IPS-20b (cell line): ENCODE measurements around the gene CFAP69.

Source experiments
- H3K27ac ChIP-seq: one replicate; pipeline ENCODE4 v1.5.1; 2013; ENCODE audit warnings: low read length
- H3K27me3 ChIP-seq: 2 replicates; pipeline ENCODE4 v1.6.1; 2013; ENCODE audit warnings: mild to moderate bottlenecking, low read length, inconsistent platforms; ENCODE audit not compliant: insufficient read depth
- H3K36me3 ChIP-seq: 2 replicates; pipeline ENCODE4 v1.6.1; 2013; ENCODE audit warnings: low read depth, mild to moderate bottlenecking, inconsistent platforms, low read length, moderate library complexity; ENCODE audit not compliant: insufficient read depth
- H3K4me1 ChIP-seq: 2 replicates; pipeline ENCODE4 v1.6.1; 2013; ENCODE audit warnings: mild to moderate bottlenecking, control low read depth, inconsistent platforms, low read length, moderate library complexity; ENCODE audit not compliant: insufficient read depth
- H3K4me3 ChIP-seq: 2 replicates; pipeline ENCODE4 v1.5.1; 2013; ENCODE audit warnings: mild to moderate bottlenecking, low read length, inconsistent platforms
- H3K9ac ChIP-seq: 2 replicates; pipeline ENCODE4 v1.6.1; 2013; ENCODE audit warnings: low read depth, mild to moderate bottlenecking, inconsistent platforms, low read length, moderate library complexity
- H3K9me3 ChIP-seq: 2 replicates; pipeline ENCODE4 v1.6.1; 2013; ENCODE audit warnings: mild to moderate bottlenecking, low read depth, low read length, inconsistent platforms; ENCODE audit not compliant: insufficient read depth

Gene CFAP69

GRCh38 chr7:90233569-90233968 is 11.4 kb upstream of the CFAP69 start:
- no peak overlapping the region for H3K27ac ChIP-seq
- H3K36me3 ChIP-seq: peaks cover 9% of the 10 kb centered on the region; the same call in 1 of the 2 replicates

GRCh38 chr7:90236721-90237289 is 8.2 kb upstream of the CFAP69 start:
- H3K27me3 ChIP-seq: no peaks in the 10 kb centered on the region
- peaks cover 5% of the 10 kb centered on the region; the same call in 1 of the 2 replicates for H3K36me3 ChIP-seq
- H3K9ac ChIP-seq: no peak overlapping the region
- no peaks in the 10 kb centered on the region for H3K9me3 ChIP-seq
- no peak overlapping the region for H3K4me3 ChIP-seq
- no peak overlapping the region for H3K27ac ChIP-seq
- no peaks in the 10 kb centered on the region for H3K4me1 ChIP-seq

More at GRCh38 chr7:90233569-90233968, 11.4 kb upstream of the CFAP69 start:
- Histone ChIP-seq H3K4me1 (0 out of 2 replicates have a peak, but pooled peaks cover 6% of the 10 kb centered on the region), H3K27me3 (no peaks in the 10 kb centered on the region), H3K9me3 (no peaks in the 10 kb centered on the region), H3K4me3 (no peak overlapping the region), H3K9ac (no peak overlapping the region)

- Histone ChIP-seq H3K4me3 (no peak overlapping the region), H3K9me3 (no peaks in the 10 kb centered on the region), H3K27me3 (no peaks in the 10 kb centered on the region), H3K4me1 (no peaks in the 10 kb centered on the region), H3K36me3 (no peaks in the 10 kb centered on the region; the same call in 1 of the 2 replicates), H3K9ac (no peak overlapping the region), H3K27ac (no peak overlapping the region)
These were observed 7.0 kb upstream of the CFAP69 start for GRCh38 chr7:90238022-90238421.

- Histone ChIP-seq H3K27ac (no peak overlapping the region), H3K9ac (no peak overlapping the region), H3K36me3 (no peaks in the 10 kb centered on the region; the same call in 1 of the 2 replicates), H3K27me3 (peaks cover 1% of the 10 kb centered on the region; the same call in 1 of the 2 replicates), H3K9me3 (no peaks in the 10 kb centered on the region), H3K4me1 (no peaks in the 10 kb centered on the region), H3K4me3 (no peak overlapping the region)
These were observed 6.4 kb upstream of the CFAP69 start for GRCh38 chr7:90238583-90238982.

GRCh38 chr7:90239050-90239449 is 5.9 kb upstream of the CFAP69 start:
- Histone ChIP-seq H3K27me3 (peaks cover 6% of the 10 kb centered on the region; the same call in 1 of the 2 replicates), H3K36me3 (no peaks in the 10 kb centered on the region; the same call in 1 of the 2 replicates), H3K9ac (no peak overlapping the region), H3K4me1 (no peaks in the 10 kb centered on the region), H3K9me3 (no peaks in the 10 kb centered on the region), H3K27ac (no peak overlapping the region), H3K4me3 (no peak overlapping the region)

GRCh38 chr7:90239625-90240228 is 5.2 kb upstream of the CFAP69 start:
- H3K4me3 ChIP-seq: no peak overlapping the region
- H3K36me3 ChIP-seq: no peaks in the 10 kb centered on the region; the same call in 1 of the 2 replicates
- H3K27me3 ChIP-seq: peaks cover 13% of the 10 kb centered on the region; the same call in 1 of the 2 replicates
- H3K27ac ChIP-seq: no peak overlapping the region
- H3K9ac ChIP-seq: no peak overlapping the region
- H3K4me1 ChIP-seq: no peaks in the 10 kb centered on the region
- H3K9me3 ChIP-seq: no peaks in the 10 kb centered on the region

- Histone ChIP-seq H3K27me3 (peaks cover 32% of the 10 kb centered on the region), H3K4me1 (no peaks in the 10 kb centered on the region), H3K36me3 (no peaks in the 10 kb centered on the region)
These were observed 2.4 kb upstream of the CFAP69 start for GRCh38 chr7:90242369-90243168.

GRCh38 chr7:90243556-90243955 is 1.4 kb upstream of the CFAP69 start:
- peaks cover 32% of the 10 kb centered on the region for H3K27me3 ChIP-seq
- no peak overlapping the region for H3K27ac ChIP-seq
- no peak overlapping the region for H3K4me3 ChIP-seq
- no peaks in the 10 kb centered on the region for H3K36me3 ChIP-seq
- H3K9me3 ChIP-seq: no peaks in the 10 kb centered on the region
- H3K4me1 ChIP-seq: no peaks in the 10 kb centered on the region
- no peak overlapping the region for H3K9ac ChIP-seq

More at GRCh38 chr7:90242369-90243168, 2.4 kb upstream of the CFAP69 start:
- Histone ChIP-seq H3K9me3 (no peaks in the 10 kb centered on the region), H3K4me3 (no peak overlapping the region), H3K9ac (no peak overlapping the region), H3K27ac (no peak overlapping the region)

- H3K36me3 ChIP-seq: no peaks in the 10 kb centered on the region
- no peaks in the 10 kb centered on the region for H3K9me3 ChIP-seq
- H3K4me3 ChIP-seq: peak overlapping the region; percentile 75
- no peaks in the 10 kb centered on the region for H3K4me1 ChIP-seq
- H3K27ac ChIP-seq: no peak overlapping the region
- H3K9ac ChIP-seq: peak overlapping the region; percentile 25; the same call in 1 of the 2 replicates
- H3K27me3 ChIP-seq: peaks cover 32% of the 10 kb centered on the region
These were observed 437 bp upstream of the CFAP69 start for GRCh38 chr7:90244565-90244908.

- Histone ChIP-seq H3K4me1 (no peaks in the 10 kb centered on the region), H3K36me3 (no peaks in the 10 kb centered on the region), H3K9me3 (no peaks in the 10 kb centered on the region), H3K27me3 (peaks cover 32% of the 10 kb centered on the region), H3K4me3 (peak overlapping the region; percentile 75), H3K9ac (peak overlapping the region; percentile 57; the same call in 1 of the 2 replicates), H3K27ac (no peak overlapping the region)
These were observed 1.2 kb downstream of the CFAP69 start for GRCh38 chr7:90246171-90246570.

GRCh38 chr7:90248706-90249105 is 3.7 kb downstream of the CFAP69 start:
- no peak overlapping the region for H3K4me3 ChIP-seq
- H3K9ac ChIP-seq: no peak overlapping the region
- no peaks in the 10 kb centered on the region for H3K9me3 ChIP-seq
- peaks cover 29% of the 10 kb centered on the region for H3K27me3 ChIP-seq
- H3K4me1 ChIP-seq: no peaks in the 10 kb centered on the region
- no peaks in the 10 kb centered on the region for H3K36me3 ChIP-seq
- no peak overlapping the region for H3K27ac ChIP-seq
